ENCODE results near the gene TLR3. TPM values are rescaled to one million over a fixed set of nuclear protein-coding genes. Genes with fewer than 3 reads are reported as not detected.
A peak's percentile ranks its signal among the peaks of the same experiment; 100 is the strongest.
"Not testable (repeated sequence)": the region's sequence is repeated elsewhere in the genome, so short reads cannot be mapped to it uniquely, and the experiment has no call there.

Gene TLR3
- total RNA-seq, 1 donor from 2014 or later, result 17.5 TPM

DNA sequence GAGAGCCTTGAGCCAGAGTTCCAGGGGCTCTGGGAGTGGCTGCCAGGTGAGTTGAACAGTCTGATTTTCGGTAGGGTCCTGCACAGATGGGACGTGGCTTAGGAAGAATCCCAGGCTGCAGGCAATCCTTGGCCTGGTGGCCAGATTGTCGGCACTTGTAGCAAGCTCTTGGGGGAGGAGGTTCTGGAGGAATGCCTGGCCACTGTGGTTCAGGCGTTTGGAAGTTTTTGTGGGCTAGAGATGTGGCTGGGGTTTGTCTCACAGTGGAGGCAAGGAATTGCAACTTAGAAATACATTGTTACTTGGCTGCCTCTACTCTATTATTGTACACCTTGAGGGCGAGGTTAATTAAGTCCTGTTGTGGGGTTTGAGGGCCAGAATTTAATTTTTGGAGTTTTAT is 21.5 kb upstream of the TLR3 start:
- DNase-seq (ENCODE audit: low read depth), result not testable (repeated sequence)

DNA sequence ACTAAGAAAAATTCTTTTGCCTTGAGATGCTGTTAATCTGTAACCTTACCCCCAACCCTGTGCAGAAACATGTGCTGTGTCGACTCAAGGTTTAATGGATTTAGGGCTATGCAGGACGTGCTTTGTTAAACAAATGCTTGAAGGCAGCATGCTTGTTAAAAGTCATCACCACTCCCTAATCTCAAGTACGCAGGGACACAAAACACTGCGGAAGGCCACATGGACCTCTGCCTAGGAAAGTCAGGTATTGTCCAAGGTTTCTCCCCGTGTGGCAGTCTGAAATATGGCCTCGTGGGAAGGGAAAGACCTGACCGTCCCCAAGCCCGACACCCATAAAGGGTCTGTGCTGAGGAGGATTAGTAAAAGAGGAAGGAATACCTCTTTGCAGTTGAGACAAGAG is 18.8 kb upstream of the TLR3 start:
- not testable (repeated sequence) for DNase-seq (ENCODE audit: low read depth)

DNA sequence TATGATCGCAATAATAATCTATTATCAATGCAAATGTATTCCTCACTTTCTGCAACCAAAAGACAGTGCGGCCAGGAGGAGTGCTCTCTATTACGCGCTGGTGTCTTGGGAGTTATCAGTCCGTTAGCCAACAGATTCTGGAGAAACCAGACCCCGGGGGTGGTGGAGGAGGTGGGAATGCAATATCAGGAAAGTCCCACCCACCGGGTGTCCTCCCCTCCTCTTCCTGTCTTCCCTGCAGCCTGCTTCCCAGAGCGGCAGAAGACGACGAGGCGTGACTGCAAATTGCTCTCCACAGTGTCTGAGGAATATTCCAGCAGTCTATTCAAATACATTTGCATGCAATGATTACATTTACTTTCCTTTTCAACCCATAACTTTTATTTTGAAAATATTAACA is 17.9 kb upstream of the TLR3 start:
- DNase-seq (ENCODE audit: low read depth), result no peak

DNA sequence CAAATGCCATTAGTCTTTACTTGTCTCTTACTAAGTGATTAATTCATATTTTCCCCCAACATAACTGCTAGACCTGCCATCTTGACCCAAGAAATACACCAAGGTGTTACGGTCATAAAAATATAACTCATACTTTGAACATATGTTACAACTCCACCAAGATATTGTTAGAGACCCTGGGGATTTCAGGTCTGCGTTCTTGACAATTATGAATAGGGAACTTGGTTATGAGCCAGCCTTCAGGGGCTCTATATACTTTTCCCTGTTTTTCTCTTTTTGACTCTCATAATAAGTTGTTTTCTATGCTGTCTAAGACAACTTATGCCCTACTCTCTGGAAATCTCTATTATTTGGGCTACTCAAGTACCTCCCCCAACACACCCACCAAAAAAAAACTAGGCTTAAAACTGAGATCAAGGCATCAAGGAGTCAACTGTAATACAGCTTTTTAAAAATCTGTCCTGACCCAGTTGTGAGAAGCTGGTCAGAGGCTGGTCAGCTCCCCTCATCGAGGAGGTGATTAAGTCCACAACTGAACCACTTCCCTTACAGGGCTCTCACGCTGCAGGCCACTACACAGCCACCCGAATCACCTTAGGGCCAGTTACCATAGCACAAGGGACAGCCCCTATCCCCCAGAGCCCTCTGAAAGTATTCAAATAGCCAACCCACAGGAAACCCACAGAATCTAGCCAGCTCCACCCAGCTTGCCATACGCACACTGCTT is 10.5 kb upstream of the TLR3 start:
- no peak for DNase-seq (ENCODE audit: low read depth)

DNA sequence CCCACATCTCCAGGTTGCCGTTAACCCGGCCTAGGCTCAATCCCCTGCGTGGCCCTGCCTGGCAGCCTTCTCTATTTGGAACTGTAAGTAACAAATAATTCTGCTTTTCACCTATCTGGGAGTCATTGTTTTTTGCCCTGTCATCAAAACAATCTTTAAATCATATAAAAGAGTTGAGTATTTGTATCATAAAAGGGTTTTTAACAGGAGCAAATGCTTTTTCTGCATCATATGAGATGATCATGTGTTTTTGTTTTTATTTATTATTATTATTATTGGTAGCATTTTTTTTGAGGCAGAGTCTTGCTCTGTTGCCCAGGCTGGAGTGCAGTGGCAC is 10.0 kb upstream of the TLR3 start:
- DNase-seq (ENCODE audit: low read depth), result no peak

DNA sequence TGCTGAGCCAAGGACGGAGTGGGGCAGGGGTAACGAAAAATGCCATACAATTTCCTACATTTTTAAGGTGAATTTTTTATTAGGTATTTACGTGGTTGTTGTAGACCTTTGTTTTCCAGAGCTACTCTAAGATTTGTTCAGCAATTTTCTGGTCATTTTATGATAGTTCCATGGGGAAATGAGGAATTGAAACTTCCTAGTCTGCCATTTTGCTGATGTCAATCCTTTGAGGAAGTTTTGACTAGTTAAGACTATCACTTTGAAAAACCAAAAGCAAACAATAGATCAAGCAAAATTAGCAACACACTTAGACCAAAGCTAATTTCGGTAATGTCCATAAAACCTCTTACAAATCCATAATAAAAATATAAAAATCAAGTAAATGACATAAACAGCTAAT is 7.0 kb upstream of the TLR3 start:
- DNase-seq (ENCODE audit: low read depth), result no peak

DNA sequence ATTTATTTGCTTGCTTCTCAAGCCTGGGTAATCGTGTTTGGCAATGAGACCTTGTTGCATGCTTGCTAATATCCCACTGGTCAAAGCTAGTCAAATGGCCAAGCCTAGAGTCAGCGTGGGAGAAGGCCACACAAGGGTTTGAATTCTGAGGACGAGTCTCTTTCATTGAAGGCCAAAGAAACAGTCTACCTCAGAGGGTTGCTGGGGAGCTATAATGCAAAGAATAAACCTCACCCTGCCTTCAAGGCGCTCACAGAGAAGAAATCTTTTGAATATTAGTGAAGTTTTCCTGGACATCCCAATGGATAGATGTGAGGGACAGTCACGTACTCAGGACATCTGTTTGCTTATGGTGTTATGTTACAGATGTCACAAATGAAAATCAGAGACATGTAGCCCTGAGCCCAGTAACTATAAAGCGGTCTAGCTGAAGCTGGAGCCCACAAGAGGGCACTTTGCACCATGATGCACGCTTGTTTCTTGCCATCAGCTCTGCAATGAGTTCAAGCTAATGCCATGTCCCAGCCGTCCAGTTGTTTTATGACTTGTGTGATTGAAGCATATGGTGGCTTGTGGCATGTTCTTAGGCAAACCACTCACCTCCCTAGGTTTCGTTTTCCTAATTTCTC is 1.1 kb upstream of the TLR3 start:
- DNase-seq (ENCODE audit: low read depth), result peak; percentile 84

DNA sequence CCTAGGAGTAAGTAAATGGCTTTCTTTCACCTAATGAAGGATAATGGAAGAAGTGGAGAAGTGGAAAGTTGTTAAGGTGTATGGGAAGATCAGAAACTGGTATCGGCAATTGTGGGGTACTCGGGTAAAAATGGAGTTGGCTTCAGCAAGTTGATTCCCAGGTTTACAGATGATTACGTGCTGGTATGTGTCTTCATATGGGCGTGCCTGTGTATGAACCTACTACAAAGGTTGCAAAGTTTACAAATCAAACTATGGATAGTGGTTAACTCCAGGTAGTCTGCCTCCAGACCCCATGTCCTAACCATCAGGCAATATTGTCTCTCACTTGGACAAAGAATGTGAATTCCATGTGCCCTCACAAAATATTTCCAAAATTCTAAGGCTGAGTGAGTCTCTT is 773 bp downstream of the TLR3 start:
- DNase-seq (ENCODE audit: low read depth), result no peak

DNA sequence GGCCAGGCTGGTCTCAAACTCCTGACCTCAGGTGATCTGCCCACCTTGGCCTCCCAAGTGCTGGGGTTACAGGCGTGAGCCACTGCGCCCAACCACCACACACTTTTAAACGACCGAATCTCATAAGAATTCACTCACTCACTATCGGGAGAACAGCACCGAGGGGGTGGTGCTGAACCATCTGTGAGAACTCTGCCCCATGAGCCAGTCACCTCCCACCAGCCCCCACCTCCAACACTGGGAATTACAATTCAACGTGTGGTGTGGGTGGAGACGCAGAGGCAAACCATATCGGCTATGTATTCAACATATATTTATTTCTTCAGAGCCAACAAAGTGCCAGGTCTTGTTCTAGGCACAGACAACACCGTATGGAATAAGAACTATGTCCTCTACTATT is 3.6 kb downstream of the TLR3 start:
- no peak for DNase-seq (ENCODE audit: low read depth)

DNA sequence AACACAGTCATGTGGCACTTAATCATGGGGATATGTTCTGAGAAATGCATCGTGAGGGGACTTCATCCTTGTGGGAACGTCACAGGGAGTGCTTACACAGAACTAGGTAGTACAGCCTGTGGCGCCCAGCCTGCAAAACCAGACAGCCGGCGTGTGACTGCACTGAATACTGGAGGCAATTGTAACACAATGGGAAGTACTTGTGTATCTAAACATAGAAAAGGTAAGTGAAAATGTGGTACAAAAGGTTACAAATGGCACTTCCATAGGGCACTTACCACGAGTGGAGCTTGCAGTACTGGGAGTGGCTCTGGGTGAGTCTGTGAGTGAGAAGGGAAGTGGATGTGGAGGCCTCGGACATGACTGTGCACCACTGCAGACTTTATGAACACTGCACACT is 5.2 kb downstream of the TLR3 start:
- peak; percentile 57 for DNase-seq (ENCODE audit: low read depth)

DNA sequence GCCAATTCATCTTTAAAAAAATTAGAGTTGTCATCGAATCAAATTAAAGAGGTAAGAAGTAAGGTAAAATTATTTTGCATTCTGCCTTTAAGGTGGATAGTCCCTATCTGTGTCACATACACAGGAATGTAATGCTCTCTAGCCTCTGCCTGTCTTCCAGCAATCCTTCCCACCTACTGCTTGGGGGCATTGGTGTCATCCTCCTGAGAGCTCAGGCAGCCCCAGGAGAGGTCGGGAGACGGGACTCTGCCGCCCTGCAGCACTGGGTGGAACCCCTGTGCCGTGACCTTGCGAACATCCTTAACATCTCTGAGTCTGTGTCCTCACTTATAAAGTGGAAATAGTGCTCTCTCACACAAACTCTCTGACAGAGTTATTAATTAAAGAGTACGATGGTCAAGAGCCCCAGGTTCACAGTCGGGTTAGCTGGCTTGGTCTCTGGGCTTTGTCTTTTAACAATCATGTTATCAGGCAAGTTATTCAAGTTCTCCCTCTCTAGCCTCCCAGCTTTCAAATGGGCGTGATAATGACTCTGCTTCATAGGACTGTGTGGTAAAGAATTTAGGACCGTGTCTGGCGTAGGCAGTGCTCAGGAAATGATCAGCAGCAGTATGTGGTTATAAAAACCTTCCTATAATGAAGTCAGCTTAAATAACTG is 10.2 kb downstream of the TLR3 start:
- peak; percentile 40 for DNase-seq (ENCODE audit: low read depth)

DNA sequence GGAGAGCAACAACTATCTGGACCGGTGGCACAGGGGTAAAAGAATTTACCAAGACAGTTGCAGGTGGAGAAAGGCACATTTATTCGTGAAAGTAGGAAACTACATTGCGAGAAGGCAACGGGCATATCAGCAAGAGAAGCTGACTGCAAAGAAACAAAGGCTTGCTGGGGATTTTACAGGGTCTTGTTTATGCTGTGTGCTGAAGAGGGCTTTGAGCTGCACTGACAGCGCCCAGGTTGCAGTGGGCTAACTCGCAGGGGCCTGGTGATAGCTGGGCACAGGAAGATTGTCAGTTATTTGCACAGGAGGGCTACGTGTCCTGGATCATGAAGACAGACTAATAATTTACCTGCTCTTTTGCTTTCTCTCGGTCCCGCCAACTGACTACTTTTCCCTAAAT is 10.7 kb downstream of the TLR3 start:
- DNase-seq (ENCODE audit: low read depth), result no peak

DNA sequence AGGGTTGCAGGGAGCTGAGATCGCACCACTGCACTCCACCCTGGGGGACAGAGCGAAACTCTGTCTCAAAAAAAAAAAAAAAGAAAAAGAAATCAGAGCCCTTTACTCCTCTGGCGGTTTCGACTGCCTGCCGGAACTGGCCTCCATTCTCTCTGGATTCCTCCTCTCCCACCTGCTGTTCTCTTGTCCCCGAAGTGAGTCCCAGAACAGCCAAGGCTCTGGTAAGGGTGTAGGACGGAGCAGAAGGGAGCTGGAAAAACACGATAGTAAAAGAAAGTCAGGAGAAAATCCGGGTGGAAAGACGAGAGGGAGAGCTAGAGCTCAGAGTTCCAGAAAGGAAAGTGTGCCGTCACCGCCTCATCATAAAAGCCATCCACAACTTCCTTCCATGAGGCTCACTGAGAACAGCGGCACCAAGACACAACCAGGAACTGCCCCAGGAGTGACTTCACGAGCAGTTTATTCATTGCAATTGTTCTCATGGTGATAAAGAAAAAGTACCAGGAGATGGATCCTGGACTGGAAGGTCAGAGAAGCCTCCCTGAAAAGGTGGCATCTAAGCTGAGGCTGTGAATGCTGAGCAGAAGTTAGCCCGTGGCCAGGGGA is 12.3 kb downstream of the TLR3 start:
- no peak for DNase-seq (ENCODE audit: low read depth)

DNA sequence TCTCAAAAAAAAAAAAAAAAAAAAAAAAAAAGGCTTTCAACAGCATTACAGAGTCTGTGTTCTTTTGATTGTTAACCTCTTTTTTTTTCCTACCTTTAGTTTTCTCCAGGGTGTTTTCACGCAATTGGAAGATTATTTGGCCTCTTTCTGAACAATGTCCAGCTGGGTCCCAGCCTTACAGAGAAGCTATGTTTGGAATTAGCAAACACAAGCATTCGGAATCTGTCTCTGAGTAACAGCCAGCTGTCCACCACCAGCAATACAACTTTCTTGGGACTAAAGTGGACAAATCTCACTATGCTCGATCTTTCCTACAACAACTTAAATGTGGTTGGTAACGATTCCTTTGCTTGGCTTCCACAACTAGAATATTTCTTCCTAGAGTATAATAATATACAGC is 13.3 kb downstream of the TLR3 start:
- DNase-seq (ENCODE audit: low read depth), result no peak

DNA sequence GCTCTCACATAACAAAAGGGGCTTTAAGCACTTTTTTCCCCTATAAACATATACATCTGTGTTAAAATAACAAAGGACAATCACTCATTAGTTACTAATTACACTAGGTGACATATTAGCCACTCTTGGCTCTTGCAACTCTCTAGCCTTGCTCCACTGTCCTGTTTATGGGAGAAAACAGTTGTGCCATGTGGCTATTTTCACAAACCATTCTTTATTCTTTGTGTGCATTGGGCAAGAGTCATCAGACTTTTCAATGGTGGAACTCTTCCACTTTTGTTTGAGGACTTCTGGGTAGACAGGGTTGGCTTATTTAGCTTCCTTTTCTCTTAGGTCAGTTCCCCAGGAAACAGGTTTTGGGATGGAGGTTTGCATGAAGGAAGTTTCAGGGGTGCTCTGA is 19.6 kb downstream of the TLR3 start:
- DNase-seq (ENCODE audit: low read depth), result peak; percentile 55

DNA sequence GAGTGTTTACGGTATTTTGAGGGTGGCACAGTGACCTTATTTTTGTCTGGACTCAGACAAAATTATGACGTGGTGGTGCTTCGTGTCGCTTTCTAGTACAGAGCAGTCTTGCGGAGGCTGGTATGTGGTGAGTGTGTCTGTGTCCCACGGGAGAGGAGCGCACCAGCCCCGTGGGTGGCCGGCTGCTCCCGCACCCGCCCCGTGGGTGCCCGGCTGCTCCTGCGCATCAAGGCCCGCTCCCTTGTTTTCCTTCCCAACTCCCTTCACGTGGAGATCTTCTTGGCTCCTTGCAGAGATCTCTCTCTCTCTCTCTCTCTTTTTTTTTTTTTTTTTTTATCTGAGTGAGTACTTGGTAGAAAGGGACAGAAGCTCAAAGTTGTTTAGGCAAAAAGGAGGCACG is 23.3 kb downstream of the TLR3 start:
- DNase-seq (ENCODE audit: low read depth), result no peak

DNA sequence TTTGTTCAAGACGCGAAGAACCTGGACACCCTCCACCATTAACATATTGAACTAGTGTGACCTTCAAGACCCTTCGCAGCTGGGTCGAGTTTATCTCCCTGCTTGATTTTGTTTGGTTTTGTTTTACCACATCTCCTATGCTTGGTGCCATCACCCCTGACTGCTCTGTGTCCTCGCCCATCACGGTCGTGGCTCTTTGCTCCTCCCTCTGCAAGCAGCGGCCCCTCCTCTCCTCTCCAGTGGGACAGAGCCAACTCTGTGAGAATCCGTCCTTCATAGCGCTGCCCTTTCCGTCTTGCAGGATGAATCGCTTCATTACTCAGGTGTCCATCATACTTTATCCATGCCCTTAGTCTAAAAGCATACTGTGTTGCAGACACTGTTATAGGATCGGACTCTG is 26.4 kb downstream of the TLR3 start:
- DNase-seq (ENCODE audit: low read depth), result no peak

DNA sequence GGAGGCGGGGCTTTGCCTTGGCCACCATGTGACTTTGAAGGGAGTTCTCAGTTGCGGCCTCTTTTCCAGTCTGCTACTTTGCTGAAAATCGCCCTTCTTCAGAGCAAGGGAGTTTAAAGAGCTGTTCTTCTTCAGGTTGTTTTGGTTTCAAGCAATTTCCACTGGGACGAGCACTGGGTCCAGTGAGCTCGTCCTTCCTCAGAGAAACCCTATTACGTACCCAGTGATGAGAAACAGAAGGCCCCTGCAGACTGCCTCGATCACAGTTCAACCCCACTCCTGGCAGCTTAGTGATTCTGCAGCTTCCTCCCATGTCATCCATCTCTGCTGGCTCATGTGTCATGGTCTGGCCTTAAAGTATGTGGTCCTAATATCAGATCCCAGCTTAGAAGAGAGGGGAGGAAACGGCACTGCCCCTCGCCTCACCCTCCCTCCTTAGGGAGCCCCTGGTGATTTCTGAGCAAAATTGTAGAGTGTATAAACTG is 27.8 kb downstream of the TLR3 start:
- DNase-seq (ENCODE audit: low read depth), result no peak

DNA sequence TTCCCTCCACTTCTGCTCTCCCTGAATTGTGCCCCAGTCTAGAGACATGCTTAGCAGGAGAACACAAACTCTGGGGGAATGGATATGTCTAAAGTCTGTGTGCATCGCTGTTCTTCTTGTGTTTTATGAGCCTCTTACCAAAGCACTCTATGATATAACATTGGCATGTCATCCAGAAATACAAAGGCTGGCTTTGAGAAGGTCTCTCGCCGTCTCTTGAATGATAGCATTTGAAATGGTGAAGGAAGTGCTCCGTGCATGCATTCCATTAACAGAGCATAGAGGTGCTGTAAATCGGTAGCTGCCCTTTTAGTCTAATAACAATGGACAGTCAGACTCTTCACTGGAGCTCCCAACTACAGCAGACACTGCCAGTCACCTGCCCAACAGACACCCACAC is 28.4 kb downstream of the TLR3 start:
- DNase-seq (ENCODE audit: low read depth), result no peak

DNA sequence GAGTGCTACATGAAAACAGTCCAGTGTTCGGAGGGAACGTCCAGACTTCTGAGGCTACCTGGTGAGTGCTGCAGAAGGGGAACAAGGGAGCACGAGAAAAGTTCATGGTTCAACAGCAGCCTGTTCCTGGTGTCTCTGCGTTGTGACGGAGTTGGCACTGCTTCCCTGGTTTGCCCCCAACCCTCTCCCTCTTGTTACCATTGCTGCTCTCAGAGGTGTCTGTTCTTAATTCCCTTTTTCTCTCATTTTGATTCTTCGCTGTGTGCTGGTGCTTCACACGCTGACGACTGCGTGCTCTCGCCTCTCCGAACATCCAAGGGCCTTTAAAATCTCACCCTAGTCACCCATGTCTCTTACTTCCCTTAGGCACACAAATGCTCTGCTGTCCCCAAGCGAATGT is 34.0 kb downstream of the TLR3 start:
- DNase-seq (ENCODE audit: low read depth), result no peak

DNA sequence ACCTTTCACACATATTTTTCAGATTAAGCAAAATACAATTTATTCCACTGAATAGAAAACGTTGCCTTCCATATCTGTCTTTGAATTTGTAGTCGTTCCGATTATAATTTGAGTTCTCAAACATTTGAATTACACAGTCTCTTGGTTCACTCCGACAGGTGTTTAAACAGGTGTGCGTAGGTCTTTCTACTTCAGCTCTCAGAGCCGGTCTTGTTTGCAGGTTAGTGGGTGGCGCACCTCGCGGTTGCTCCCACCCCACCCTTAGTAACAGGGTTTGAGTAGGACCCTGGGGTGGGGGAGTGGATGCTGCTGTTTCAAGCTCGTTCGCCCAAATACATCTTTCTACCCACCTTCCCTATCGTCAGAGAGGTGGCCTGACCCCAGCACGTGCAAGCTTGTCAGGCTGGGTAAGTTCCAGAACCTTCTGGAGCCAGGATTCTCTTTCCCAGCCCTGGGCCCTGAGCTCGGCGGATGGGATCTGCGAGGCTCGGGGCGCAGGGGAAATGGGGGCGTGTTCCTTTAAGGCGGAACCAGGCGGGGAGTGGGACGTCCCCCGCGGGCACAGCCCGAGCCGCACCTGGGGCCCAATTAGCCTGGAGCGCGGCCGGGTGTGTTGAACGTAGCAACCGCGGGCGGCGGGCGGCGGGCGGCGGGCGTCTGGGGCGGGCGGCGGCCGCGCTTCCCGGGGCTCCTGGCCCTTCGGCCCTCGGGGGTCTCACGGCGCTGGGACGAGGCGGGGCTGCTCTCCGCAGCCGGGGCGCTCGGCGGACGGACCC is 35.3 kb downstream of the TLR3 start, which contains the start of gene FAM149A:
TSS of gene FAM149A (plus strand) at position 591 of the 776 bp plus-strand sequence.
- DNase-seq (ENCODE audit: low read depth), result no peak

All from renal cortical epithelial cell (primary cell).